ENCODE measurements around the gene PLAAT3. TPM values are rescaled to one million over a fixed set of nuclear protein-coding genes. Genes with fewer than 3 reads are reported as not detected.
"Not testable (repeated sequence)": the region's sequence is repeated elsewhere in the genome, so short reads cannot be mapped to it uniquely, and the experiment has no call there.

PLAAT3 gene
- total and polyA plus RNA-seq, 7 donors, result 50.0 to 115 (median 82.3) TPM

- intact Hi-C loops (cut with DNase I), result no loop called here
- H3K27me3 ChIP-seq (ENCODE audit: insufficient read depth in 3 of 3, low read length in 2 of 3), result no peaks in the 10 kb centered on the region
- no peak overlapping the region for H3K27ac ChIP-seq
- WGBS, 3 donors, result 86 to 96% (median 94%) methylated on average over 3 of the region's 3 CpGs
- H3K4me1 ChIP-seq, result no peaks in the 10 kb centered on the region
- no peak overlapping the region for H3K4me3 ChIP-seq
- TF ChIP-seq CTCF (IDR thresholded peaks at IDR 0.05), result no peak
- DNase-seq (no peak), ATAC-seq (no peak)
- H3K36me3 ChIP-seq (ENCODE audit: insufficient read depth in 1 of 2, low read depth in 1 of 2), result peaks cover 6 to 75% of the 10 kb centered on the region in 2 donors
- H3K9me3 ChIP-seq, result no peaks in the 10 kb centered on the region
Measured at GRCh38 chr11:63629426-63629825, 15.2 kb upstream of the PLAAT3 start.

DNA sequence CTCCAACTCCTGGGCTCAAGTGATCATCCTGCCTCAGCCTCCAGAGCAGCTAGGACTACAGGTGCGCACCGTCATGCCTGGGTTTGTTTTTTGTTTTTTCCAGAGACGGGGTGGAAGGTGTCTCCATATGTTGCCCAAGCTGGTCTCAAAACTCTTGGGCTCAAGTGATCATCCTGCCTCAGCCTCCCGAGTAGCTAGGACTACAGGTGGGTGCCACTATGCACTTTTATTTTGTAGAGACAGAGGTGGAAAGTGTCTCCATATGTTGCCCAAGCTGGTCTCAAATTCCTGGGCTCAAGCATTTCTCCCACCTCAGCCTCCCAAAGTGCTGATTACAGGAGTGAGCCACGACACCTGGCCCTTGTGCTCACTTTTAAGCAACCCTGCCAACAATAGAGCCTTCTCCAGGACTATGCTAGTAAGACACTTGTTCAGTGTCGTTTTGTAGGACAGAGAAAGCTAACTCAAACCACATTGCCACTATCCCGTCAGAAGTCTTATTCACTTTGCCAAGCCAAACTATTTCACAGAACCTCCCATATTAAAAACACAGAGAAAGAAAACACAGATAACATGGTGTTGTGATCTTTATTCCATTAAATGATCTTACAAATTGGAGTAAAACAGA lies 9.4 kb upstream of the PLAAT3 start:
- Histone ChIP-seq H3K4me1 (peaks cover 7% of the 10 kb centered on the region), H3K36me3 (ENCODE audit: insufficient read depth in 1 of 2, low read depth in 1 of 2) (peaks cover 0 to 17% of the 10 kb centered on the region in 2 donors), H3K9me3 (no peaks in the 10 kb centered on the region), H3K27me3 (ENCODE audit: insufficient read depth in 3 of 3, low read length in 2 of 3) (no peaks in the 10 kb centered on the region), H3K4me3 (no peak overlapping the region), H3K27ac (no peak overlapping the region)
- intact Hi-C loops (cut with DNase I), result no loop called here
- no peak for TF ChIP-seq CTCF (IDR thresholded peaks at IDR 0.05)
- no peak for DNase-seq
- WGBS, 3 donors, result 41 to 55% (median 42%) methylated on average over 7 of the region's 7 CpGs
- ATAC-seq, result peak; percentile 30 to 51 (median 36)

DNA sequence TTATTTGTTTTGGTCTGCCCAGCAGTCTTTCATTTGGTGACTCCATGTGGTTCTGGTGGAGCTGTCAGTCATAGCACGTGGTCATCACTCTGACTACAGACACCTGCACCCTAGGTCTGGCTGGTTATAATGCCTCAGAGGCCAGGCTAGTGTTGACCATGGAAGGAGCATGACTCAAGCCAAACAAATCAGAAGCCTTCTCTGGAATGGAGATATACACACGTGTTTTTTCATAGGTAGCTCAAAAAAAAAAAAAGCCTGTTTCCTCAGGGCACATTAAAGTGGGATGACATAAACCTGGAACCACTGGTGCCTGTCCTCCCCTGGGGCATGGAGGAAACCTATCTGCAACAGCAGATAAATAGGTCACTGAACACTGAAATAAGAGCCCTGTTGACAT lies 8.1 kb upstream of the PLAAT3 start:
- TF ChIP-seq CTCF (IDR thresholded peaks at IDR 0.05), result no peak
- peaks cover 0 to 4% of the 10 kb centered on the region in 2 donors for H3K36me3 ChIP-seq (ENCODE audit: insufficient read depth in 1 of 2, low read depth in 1 of 2)
- 18 to 46% (median 19%) methylated on average over 2 of the region's 2 CpGs for WGBS, 3 donors
- peak overlapping the region; percentile 4 for H3K27ac ChIP-seq
- DNase-seq (no peak), ATAC-seq (peak; percentile 58 to 75 (median 66))
- H3K4me1 ChIP-seq, result peaks cover 7% of the 10 kb centered on the region
- H3K4me3 ChIP-seq, result no peak overlapping the region
- H3K9me3 ChIP-seq, result no peaks in the 10 kb centered on the region
- H3K27me3 ChIP-seq (ENCODE audit: insufficient read depth in 3 of 3, low read length in 2 of 3), result no peaks in the 10 kb centered on the region
- intact Hi-C loops (cut with DNase I), result no loop called here

DNA sequence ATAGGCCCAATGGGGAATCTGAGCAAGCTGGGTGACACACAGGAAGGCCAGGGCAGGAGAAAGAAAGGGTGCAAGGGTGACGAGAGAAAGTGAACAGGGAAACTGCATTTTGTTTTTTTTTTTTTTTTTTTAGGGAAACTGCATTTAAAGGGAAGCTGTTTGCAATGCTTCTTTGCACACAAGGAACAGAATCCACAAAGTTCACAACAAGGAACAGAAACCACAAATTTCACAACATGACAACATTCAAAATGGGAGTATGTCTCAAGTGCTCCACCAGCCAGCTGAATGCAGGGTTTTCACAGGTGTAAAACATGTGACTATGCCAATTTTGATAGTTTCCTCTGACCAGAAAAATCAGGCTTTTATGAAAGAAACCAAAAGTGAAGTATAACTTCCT lies 6.8 kb upstream of the PLAAT3 start:
- Histone ChIP-seq H3K4me1 (peaks cover 7% of the 10 kb centered on the region), H3K9me3 (no peaks in the 10 kb centered on the region), H3K27ac (no peak overlapping the region), H3K36me3 (ENCODE audit: insufficient read depth in 1 of 2, low read depth in 1 of 2) (no peaks in the 10 kb centered on the region), H3K4me3 (no peak overlapping the region), H3K27me3 (ENCODE audit: insufficient read depth in 3 of 3, low read length in 2 of 3) (no peaks in the 10 kb centered on the region)
- intact Hi-C loops (cut with DNase I), result no loop called here
- WGBS, 3 donors, result 59 to 89% (median 80%) methylated on average over 1 of the region's 1 CpG
- no peak for TF ChIP-seq CTCF (IDR thresholded peaks at IDR 0.05)
- no peak for ATAC-seq
- DNase-seq, result no peak

DNA sequence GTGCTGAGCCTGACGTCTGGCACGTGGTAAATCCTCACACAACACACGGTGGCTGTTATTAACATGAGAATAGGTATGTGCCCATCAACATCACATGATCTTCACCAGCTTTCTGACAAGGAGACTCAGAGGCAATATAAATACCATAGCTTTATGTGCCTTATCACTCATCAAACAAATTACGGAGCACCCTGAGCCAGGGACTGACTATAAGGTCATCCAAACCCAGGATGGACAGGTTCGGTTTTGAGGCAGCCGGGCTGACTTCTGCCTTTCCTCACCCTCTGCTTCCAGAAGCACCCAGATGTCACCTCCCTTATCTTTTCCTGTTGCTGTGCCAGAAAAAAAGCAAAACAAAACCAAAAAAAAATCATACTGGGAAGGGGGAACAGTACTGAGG lies 5.7 kb upstream of the PLAAT3 start:
- DNase-seq, result no peak
- ATAC-seq, result no peak
- Histone ChIP-seq H3K9me3 (no peaks in the 10 kb centered on the region), H3K4me3 (no peak overlapping the region), H3K27me3 (ENCODE audit: insufficient read depth in 3 of 3, low read length in 2 of 3) (no peaks in the 10 kb centered on the region), H3K27ac (no peak overlapping the region), H3K36me3 (ENCODE audit: insufficient read depth in 1 of 2, low read depth in 1 of 2) (no peaks in the 10 kb centered on the region), H3K4me1 (peaks cover 7% of the 10 kb centered on the region)
- intact Hi-C loops (cut with DNase I), result no loop called here
- TF ChIP-seq CTCF (IDR thresholded peaks at IDR 0.05), result no peak
- 70 to 73% (median 71%) methylated on average over 6 of the region's 6 CpGs for WGBS, 3 donors

- DNase-seq; H3K4me3 ChIP-seq; intact Hi-C loops (cut with DNase I); H3K4me1 ChIP-seq; H3K36me3 ChIP-seq (ENCODE audit: insufficient read depth in 1 of 2, low read depth in 1 of 2); H3K27me3 ChIP-seq (ENCODE audit: insufficient read depth in 3 of 3, low read length in 2 of 3); H3K27ac ChIP-seq; ATAC-seq; H3K9me3 ChIP-seq: not testable (repeated sequence)
- 89 to 95% (median 93%) methylated on average over 5 of the region's 5 CpGs for WGBS, 3 donors
Measured at GRCh38 chr11:63617686-63618085, 3.5 kb upstream of the PLAAT3 start.

All from psoas muscle (tissue), 8 donors.